GM19328 (cell line): ENCODE data around the gene MORC2.

Experiments used
- ATAC-seq: cut with Tn5 transposase; IDR thresholded peaks from one replicate; pipeline ENCODE4 v1.9.1; 2021; ENCODE audit warnings: mild to moderate bottlenecking, moderate library complexity; ENCODE audit not compliant: unreplicated experiment

The MORC2 gene

GRCh38 chr22:30949934-30950660 is 18.5 kb downstream of the MORC2 start:
- no peak for ATAC-seq

DNA sequence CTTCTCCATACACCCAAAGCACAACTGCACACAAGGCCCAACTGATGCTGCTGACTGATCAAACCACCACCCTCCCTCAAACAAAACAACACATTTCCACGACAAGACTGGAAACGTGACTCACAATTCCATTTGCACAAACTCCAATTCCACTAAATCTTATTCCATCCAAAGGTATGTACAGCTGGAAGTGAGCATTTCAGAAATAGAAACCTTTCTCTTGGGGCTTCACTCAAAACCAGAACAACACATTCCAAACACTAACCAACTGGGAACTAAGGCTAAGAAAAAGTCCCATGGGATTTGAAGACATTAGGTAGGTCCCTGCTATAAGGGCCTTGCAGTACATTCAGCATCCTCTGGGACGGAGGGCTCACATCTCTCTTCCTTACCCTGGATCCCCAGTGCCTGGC is 19.6 kb downstream of the MORC2 start:
- ATAC-seq: no peak

DNA sequence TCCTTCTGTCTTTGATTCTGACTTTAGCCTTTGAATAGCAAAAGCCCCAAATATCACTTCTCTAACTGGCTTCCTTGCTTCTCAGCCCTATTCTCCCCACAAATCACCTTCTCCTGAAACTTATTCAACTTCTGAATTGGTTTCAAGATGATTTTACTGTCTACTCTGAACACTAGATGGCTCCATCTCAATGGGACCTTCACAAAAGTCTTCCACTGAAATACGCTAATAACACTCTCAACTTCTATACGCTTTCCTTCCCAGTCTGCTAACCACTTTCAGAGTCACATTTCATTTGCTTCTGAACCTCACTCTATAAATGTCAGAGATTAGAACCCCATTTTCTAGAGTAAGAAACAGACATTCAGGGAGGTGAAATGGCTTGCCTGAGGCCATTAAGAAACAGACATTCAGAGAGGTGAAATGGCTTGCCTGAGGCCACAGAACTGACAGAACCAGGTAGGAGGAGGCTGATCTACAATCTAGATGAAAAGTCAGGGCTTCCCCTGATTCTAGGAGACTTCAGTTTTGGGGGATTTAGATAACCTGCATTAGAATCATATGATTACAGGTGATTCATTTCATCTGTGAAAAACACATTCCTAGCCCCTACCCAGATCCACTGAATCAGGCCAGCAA is 20.6 kb downstream of the MORC2 start:
- no peak for ATAC-seq

DNA sequence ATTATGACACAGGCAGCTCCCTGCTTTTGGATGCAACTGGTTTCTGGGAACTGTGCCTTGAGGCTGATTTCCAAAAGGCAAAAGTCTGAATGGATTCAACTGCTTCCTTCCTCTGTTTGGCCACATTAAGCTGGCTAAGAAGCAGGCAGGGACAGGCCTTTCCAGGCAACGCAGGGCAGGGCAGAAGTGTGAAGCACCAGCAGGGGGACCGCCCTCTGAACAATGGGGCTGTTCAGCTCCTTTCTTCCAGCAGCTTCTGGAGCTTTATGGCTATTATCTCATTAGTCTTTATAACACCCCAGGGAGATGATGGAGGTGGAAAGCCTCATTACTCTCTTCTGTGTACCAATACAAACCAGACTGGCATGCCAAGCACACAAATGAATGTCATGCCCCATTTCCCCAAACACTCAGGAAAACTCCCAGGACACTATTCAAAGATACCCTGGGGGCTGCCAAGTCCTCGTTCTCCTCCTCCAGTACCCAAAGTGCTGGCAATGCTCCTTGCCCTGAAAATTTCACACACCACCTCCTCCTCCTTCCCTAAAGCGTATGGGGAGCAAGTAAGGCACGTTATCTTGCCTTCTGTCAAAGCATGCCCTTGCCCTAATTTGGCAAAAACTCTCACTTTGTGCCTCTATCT is 21.3 kb downstream of the MORC2 start:
- ATAC-seq: no peak

DNA sequence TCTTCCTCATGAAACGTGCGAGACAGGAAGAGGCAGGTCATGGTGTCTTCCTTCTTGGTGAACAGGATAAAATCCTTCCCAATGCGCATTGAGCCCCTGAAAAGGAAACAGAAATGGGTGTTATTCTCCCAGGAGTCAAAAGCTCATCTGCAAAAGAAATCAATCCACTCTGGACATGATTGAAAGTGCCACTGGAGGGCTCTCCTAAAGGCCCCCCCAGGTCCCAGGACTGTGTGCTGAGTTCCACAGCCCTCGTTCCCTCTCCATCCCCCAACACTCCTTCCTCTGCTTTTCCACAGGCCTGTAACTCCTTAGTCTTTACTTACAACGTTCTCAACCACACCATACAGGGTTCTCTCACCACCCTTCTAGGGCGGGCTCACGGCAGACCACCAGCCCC is 22.2 kb downstream of the MORC2 start:
- ATAC-seq: no peak

DNA sequence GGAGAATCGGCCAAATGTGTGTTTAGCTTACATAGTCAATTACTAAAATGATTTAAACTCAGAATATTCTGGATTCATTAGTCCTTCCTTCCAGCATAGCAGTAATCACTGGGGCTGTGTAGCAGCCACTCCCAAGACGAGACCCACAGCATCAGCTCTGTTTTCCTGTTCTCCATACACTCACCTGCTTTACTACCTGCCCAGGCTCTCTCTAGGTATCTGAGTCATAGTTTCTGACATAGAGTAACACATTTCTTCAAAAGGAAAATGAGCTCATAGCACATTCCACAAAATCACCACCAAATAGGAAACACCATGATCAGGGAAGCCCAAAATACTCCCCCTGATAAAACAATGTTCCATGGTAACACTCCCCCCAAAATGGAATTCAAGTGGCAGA is 22.9 kb downstream of the MORC2 start:
- no peak for ATAC-seq

DNA sequence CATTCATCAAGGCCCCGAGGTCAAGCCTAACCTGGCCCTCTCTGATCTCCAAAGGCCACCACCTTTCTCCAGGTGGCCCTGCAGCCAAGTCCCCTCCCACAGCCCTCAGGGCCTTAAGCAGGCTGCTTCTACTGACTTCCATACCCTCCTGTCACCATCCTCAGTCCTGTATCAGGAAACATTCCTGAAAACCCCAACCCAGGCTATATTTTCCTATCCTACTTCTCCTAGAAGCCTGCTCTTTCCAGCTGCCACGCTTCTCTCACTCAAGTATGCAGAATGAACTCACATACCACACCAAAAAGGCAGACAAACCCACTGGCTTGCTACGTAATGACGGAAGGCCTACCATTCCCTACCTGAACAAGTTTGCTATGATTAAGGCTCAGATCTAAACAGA is 23.6 kb downstream of the MORC2 start:
- ATAC-seq: no peak

DNA sequence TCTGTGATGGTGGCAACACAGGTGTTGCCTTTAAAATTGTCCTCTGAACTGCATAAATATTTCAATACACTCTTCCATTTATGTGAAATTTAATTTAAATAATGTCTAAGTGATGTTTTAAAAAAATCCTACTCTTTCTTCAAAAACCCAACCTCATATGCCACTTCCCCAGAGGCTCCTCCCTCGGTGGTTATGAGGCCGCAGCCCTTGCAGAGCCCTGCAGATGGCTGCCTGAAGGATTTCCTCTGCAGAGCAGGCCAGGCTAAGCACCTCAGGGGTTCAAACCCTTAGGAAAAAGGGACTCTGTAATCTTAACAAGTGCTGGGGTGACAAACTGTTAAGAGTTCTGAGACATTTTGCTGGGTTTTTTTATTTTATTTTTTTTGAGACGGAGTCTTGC is 25.2 kb downstream of the MORC2 start:
- ATAC-seq: no peak

- ATAC-seq: no peak
Observed at GRCh38 chr22:30941363-30941740, 27.2 kb downstream of the MORC2 start.

DNA sequence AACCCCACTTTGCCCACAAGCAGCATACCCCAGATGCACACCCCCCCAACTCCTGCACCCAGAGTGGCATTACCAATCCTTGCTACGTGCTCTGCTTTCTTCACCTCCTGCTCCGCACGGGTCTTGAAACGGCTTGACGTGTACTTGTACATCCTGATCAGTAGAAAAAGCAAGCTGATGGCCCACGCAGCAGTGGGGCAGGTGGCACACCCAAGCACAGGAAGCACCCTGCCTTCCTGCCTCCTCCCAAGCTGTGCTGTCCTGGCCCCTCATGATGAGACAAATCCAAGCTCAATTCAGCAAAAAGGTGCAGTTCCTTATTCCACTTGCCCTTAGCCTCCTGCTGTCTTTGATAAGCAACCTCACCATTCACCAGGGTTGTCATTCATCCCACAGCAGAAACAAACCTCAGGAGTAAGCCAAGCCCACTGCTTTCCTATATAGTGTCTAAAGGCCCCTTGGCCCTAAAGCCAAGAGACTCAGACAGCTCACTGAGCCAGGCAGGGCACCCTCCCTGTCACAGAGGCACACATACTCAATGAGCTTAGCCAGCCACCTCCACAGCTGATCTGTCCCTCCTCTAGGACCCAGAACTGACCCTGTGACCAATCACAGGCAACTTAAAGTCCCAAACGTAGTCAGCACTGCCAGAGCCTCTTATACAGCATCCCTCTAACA is 27.8 kb downstream of the MORC2 start:
- no peak for ATAC-seq

DNA sequence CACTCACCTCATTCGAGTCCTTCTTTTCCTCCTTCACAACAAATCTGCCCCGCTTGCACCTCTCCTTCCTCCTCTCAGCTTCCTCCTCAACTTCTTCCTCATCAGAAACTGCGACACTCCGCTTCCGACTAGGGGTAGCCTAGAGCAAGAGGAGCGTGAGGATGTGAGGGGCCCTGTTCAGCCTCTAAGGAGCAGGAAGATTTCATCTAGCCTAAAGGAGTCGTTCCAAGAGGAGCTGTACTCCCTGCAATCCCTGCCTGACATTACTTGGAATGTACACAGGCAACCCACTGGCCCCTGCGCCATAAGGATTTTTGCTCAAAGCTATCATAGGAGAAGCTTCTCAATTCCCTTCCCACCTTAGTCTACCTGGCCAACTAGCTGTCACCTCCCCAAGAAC is 34.5 kb downstream of the MORC2 start:
- no peak for ATAC-seq

GRCh38 chr22:30933457-30933856 is 35.1 kb downstream of the MORC2 start:
- ATAC-seq: no peak

DNA sequence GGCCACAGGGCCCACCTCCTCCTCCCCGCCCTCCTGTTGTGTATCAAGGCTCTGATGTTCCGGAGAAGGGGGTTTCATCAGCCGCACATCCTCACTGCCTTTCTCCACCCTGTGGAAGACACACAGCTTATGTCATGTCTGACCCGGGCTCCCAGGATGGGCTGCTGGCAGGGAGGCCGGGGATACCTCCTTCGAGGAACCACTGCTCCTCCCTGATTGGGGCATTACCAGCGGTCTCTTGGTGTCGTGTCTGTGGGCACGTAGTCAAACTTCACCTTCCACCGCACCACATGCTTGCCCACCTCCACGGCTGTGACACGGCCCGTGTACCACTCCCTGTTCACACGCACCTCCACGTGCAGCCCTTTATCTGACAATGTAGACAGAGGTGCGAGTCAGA is 35.9 kb downstream of the MORC2 start:
- ATAC-seq: no peak

DNA sequence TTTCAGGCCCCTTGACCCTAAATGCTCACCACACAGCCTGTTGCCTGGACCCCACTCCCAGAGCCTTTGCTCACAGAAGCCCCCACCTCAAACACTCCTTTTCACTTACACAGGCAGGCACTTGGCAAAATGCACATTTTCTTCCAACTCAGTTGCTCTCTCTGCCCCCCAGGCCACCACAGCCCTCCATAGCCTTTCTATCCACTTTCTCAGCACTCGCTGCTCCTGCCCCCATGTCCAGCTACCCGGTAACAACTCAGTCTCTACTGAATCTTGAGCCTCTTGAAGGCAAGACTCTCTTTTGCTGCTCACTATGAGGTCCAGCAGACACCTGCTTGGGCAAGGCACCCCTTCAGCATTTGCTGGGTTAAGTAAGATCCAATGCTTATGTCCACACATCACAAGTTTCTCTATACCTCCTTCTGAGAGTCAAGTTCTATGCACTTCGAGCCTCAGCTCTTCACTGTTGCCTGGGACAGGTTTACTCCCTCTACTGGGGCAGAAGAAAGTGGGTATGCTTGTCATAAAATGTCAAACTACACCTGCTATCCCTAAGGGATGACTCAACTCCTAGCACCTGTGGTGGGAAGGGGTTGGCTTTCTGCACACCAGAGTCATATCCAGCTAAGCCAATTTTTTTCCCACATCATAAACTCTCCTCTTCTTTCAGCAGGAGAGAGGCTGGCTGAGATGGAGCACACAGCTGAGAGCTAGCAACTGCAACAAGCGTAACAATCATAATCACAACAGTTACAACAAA is 36.9 kb downstream of the MORC2 start:
- no peak for ATAC-seq

DNA sequence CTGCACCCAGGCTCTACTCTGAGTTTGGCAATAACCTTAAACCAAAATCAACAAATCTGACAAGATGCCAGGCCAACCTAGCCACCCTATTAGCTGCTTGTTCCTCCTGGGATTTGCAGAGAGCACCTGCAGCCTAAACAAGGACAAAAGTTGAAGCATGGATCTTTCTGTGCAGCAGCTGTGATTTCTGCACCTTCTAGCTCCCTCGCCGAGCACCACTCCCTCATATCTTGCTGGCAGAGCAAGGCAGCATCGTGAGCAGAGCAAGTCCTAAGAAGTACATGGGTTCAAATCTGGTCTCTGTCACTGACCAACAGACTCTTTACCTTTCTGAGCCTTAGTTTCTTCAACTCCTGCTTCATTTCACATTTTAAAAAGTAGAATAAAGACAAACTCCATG is 38.3 kb downstream of the MORC2 start:
- no peak for ATAC-seq

DNA sequence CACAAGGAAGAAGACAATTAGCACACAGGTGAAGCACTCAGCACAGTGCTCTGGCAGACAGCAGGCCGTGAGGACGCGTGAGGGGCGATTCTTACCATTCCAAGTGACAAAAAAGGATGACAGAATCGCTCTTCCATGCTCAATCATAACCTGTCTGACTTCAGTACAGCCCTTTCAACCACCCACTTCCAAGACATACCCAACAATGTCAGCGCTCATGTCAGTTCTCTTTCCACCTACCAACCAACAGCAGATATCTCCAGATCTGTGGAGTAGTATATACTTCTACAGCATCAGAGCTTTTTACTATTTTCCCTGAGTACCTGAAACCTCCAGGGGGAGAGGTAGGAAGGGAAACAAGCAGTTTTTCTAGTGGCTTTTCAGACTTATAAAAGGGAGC is 40.2 kb downstream of the MORC2 start:
- no peak for ATAC-seq

DNA sequence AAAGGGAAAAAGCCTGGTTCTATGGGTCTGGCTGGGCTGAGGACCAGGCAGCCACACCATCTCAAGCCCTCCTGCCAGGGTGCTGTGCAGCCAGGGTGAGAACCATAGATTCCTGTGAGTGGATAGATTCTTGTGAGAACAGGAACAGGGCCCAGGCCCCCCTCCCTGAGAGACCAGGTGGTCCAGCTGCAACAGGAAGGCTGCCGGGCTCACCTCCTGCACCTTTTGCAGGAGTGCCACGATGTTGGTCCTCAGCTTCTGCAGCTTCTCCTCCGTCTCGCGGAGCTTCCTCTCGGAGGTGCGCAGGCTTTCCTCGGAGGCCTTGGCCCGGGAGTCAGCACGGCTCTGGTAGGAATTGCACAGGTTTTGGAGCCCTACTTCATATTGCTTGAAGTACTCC is 40.8 kb downstream of the MORC2 start:
- no peak for ATAC-seq

- ATAC-seq: no peak
Observed at GRCh38 chr22:30926706-30927105, 41.9 kb downstream of the MORC2 start.

DNA sequence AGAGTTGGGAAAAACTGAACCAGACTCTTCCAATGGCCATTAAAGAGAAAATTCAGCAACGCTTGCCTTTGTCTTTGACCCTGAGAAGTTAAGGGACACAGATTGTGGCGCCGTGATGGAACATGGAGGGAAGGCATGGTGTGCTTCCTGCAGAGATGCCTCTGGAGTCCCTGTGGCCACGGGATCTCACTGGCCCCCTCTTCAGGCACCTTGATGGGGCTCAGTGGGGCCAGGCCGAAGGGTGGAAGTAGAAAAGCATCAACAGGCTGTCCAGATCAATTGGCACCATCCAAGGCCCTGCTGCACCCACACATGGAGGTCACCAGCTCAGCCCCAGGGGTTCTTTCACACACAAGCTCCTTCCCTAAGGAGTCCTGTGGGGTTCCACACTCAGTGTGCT is 42.9 kb downstream of the MORC2 start:
- ATAC-seq: no peak

DNA sequence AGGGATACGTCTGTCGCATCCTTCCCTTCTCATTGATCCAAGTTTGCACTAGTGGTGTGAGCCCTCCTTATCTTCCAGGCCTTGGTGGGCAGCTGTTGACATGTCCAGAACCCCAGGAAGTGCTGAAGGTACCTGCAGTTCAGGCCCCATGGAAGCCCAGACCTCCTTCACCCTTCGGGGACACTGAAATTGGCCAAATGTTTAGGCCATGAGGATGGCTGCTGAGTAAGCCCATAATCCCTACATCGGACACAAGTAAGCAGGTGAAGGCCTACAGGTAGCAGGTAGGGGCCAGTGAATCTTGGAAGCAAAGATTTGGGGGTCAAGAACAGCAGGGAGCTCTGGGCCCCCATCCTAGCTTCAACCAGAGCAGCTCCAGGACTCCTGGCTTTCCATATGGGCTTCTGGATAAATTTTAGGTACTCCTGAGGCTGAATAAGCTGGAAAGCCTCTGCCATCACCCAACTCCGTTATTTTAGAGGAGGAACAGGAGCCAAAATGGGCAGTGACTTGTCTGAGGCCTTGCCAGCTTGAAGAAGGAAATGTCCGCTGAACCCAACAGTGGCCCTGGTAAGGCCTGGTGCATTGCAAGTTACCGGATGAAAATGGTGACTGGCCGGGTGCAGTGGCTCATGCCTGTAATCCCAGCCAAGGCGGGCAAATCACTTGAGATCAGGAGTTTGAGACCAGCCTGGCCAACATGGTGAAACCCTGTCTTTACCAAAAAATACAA is 45.2 kb downstream of the MORC2 start:
- ATAC-seq: no peak
